Caki2 (cell line): ENCODE results near the gene CCNI. TPM values are rescaled to one million over a fixed set of nuclear protein-coding genes. Genes with fewer than 3 reads are reported as not detected.
A peak's percentile ranks its signal among the peaks of the same experiment; 100 is the strongest.
"Not testable (repeated sequence)": the region's sequence is repeated elsewhere in the genome, so short reads cannot be mapped to it uniquely, and the experiment has no call there.

ENCODE experiments used
- DNase-seq: peaks from one replicate; pipeline ENCODE4 v3.0.0-alpha.2; 2015; ENCODE audit warnings: low read depth
- in situ Hi-C: cut with HindIII; loops from 2 replicates; pipeline ENCODE4 v1.10.0; 2016; ENCODE audit warnings: low sequenced_read_pairs, low pct_unique_long_range_greater_than_20kb, mixed read lengths
- total RNA-seq: library from RNA; depleted of rRNA; stranded (reverse); fragments of >200 nt; shearing (Covaris generic); gene quantifications from 2 replicates; pipeline ENCODE4 v1.2.3, GENCODE V29; 2014; ENCODE audit warnings: low replicate concordance

The CCNI gene
- total RNA-seq, 1 experiment from 2014 or later, result 136 TPM

DNA sequence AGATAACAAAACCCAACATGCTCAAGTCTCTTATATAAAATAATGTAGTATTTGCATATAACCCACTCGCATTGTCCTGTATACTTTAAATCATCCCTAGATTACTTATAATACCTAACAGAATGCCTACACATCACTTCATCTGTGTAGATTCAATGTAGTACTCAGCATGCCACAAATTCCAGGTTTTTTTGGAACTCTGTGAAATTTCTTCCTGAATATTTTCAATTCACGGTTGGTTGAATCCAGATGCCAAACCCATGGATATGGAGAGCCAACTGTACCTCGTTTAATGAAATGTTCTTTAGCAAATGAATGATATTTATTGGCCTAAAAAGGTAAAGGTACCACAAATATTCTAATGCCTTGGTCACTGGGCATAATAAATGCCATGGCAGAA lies 24.8 kb downstream of the CCNI start:
- DNase-seq, result no peak
- in situ Hi-C loops, result no loop called here

DNA sequence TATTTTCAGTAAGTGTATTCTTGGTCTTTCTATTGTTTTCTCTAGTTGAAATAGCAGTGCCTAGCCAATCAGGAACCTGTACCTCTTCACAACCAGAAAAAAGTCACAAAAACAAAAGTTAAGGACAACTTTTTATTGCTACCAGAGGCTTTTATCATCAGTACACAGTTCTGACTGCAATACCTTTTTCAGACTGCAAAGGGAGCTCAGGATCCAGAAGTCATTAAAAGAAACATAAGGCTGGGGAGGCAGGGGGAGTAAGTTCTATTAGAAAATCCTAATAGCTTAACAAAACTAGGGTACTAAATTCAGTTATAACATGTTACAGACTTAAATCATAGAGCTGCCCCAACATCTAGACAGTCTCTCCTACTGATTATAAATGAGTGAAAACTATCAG lies 28.8 kb downstream of the CCNI start:
- no peak for DNase-seq
- in situ Hi-C loops, result no loop called here

DNA sequence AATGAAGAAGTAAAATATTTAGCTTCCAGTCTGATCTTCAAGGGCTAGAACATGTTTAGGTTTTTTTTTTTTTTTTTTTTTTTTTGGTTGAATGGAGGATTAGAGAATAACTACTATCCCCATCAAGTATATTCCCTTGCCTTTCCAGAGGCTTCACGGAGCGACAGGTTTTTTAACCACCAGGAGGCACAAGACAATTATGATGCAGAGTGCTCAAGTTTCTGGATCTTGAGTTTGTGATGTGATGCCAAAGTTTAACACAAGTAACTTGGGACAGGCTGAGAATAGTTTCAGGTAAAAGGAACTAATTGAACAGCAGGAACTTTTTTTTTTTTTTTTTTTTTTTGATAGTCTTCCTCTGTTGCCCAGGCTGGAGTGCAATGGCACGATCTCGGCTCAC lies 30.3 kb downstream of the CCNI start:
- in situ Hi-C loops, result no loop called here

DNA sequence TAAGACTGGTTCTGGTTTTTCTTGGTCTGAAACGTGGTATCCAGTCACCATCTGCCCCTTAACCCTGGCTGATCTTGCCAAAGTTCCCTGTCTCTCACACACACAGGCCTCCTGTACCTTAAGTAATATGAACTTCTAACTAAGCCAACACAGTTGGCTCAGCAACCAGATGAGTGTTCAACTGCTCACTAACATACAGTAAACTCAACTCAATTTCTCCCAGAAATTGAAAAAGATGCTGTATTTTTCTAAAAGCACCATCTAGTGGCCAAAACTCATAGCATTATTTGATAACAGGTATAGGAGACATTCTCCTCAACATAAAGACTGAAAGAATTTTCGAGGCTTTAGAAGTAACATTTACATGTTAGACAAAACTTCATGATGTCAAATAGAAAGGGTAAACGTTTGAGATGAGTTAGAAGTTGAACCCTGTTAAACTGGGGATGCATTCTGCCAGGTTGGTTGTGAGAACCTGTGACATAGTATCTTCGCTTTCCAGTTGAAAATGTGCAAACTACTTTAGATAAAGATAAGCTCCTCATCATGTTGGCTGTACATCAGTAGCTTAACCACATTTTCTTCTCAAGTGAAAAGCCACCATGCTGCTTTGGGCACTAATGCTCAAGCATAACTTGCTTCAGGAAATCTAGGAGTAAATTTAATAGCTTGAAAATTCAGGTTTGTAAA lies 31.2 kb downstream of the CCNI start:
- in situ Hi-C loops, result no loop called here

More for the DNA sequence above, 30.3 kb downstream of the CCNI start:
- DNase-seq, result no peak

DNA sequence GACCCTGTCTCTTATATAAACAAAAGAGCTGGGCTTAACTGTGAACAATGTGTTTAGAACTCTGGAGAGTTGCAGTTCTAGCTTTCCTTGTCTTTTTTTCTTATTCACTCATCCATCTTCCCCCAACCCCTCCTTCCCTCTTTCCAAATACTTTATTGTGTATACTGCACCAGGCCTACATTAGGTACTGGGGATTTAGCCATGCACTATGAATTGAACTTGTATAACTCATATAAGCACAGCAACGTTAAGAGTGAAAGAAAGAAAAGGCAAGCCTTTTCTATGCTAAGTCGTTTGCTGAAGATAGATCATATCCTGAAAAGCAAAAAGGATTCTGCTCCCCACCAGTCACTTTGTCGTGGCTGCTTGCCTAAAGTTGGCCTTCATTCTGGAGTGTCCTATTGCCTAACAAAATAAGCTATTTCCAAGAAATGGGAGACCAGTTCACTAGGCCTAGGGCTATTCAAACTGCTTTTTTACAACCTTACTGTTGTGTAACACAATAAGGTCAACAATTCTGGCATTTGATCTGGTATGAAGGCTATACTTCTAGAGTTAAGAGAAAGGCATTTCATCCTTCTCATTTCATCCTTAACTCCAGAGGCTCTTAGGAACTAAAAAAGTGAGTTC lies 32.2 kb downstream of the CCNI start:
- DNase-seq, result no peak
- in situ Hi-C loops, result no loop called here

More for the DNA sequence above, 31.2 kb downstream of the CCNI start:
- peak; percentile 26 for DNase-seq

DNA sequence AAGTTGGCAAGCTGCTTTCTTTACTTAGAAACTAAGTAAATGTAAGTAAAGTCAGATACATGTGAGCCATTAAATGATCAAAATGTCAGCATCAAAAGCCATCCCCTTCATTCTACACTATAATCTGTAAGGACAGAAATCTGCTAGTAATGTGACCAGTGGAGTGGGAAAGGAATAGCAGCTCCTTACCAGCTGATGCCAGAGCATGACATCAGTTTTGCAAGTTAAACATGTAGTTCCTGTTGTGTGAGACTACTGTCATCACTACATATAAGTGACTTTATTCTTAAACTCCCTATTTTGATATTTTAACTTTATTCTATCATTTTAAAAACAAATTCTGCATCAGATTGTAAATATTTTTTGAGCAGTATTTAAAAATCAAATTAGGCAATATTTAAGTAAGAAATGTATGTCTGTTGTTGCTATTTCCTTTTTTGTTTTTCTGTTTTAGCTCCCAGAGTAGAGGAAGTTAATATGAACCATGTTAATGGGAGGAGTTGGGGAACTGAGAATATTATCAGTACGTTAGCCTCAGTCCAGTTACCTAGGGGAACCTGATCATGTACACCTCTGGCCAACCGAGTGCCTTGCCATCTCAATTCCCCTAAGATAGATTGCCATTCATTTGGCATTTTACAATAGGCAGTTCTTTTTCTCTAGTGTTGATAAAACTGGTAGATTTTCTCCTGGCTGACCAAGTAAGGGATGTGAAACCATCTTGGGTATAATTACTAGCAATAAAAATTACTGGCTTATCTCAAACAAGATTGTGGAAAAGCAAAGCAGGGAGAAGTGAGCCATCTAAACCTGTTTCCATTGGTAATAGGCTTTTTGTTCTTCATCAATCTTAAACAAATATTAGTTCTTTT lies 34.7 kb downstream of the CCNI start:
- in situ Hi-C loops, result no loop called here
- no peak for DNase-seq

DNA sequence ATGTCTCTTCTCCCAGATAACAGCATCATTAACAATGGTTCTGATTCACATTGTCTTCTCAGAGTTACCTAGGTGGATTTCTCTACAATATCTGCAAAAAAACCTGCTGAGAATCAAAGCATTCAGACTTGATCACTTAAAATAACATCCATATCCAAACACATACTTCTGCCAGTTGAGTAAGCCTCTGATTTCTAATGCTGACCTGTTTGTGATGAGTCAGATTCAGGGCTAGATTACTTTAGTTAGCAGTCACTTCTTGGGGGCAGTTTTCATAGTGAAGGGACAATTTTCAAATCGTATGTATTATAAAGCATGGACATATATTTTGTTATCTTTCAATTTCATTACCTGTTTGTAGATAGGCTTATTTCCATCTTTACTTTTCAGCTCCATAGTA lies 35.5 kb downstream of the CCNI start:
- in situ Hi-C loops, result no loop called here
- peak; percentile 33 for DNase-seq

DNA sequence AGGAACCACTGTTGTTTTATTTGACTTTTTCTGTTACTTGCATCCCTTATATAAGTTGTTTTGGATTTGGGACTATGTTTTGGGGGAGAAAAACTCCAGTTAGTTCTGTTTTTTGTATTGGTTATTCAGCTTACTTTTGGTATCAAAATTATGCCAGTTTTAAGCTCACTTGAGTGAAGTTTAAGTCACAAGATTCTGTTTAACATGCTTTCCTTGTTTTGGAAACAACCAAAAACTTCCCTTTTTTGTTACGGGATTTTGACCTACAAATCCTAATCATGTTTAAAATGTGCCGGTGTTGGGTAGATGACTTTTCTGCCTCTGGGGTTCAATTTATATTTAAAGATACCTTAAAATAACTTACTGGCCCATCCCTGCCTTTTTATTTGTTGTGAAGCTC lies 36.0 kb downstream of the CCNI start:
- in situ Hi-C loops, result no loop called here
- DNase-seq, result no peak

DNA sequence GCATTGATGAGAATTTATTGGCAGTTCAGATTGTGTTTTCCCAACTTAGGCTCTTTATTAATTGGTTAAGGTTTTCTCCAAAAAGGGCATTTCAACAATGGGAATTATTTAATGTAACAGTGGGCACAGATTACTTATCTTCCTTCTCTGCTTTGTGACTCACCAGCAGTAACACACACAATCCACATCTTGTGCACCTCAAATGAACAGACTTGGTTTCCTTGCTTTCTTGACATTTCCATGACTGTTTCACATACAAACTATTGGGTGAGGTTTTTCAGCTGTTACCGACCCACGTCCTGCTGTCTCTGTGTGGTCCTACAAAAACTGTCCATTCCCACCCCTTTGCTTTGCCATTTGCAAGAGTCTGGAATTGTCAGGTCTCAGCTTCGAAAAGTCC lies 38.1 kb downstream of the CCNI start:
- DNase-seq, result no peak
- in situ Hi-C loops, result no loop called here

DNA sequence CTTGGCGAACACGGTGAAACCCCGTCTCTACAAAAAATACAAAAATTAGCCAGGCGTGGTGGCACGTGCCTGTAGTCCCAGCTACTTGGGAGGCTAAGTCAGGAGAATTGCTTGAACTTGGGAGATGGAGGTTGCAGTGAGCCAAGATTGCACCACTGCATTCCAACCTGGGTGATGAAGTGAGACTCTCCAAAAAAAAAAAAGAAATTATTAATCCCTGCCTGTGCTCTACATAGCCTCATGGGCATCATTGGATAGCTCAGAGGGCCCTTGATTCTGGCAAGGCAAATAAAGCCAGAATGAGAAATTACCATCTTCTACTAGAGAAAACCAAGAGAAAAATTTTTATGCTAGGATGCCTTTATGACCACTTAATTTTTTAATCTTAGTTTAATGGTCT lies 38.6 kb downstream of the CCNI start:
- in situ Hi-C loops, DNase-seq: not testable (repeated sequence)

DNA sequence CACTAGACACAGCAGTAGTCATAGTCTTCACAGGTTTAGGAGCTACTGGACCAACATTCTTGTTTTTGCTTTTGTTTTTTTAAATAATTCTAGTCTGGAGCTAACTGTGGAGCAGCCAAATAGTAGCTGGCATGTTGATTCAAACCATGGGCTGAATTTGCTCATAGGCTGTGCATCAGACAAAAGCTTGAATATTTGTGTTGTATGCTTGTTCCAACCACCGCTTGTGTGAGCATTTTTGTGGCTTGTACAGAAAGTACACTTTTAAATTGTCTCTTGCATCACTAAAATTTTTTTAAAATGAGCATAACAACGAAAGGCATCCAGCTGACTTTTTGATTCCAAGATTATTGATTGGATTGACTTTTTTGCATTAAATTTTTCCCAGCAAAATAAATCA lies 39.6 kb downstream of the CCNI start:
- in situ Hi-C loops, result no loop called here
- DNase-seq, result no peak

DNA sequence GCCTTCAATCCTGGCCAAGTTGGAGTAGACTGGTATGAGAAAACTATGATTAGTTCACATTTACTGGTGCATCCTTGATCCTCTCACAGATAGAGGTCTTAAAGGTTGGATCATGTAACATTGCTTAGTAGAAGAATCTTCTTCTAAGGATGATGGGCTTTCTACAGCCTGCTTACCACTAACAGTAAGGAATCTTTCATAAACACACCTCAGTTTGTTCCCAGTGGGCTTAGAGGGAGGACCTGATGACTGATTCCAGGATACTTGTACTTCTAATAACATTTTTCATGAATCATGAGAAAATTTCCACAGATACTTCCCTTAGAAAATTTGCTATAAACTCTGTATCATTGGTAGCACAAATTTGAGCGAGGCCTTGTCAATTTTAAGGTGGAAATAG lies 40.6 kb downstream of the CCNI start:
- in situ Hi-C loops, result no loop called here
- no peak for DNase-seq

DNA sequence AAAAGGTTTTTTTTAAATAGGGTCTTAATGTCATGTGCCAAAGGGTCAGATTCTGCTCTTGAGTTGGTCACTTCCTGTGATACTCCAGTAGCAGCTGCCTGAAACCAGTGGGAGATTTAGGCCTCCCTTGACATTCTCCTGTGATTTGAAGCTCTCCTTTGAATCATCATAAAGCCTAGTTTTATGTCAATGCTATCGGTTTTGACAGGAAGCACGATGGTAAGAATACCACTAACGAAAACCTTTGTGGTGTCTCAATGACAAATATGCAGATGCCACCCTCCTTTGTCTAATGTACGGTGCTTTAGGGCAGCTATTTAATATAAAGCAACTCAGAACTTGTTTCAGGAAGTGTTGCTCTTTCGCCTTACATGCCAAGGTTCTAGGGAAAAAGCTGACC lies 44.2 kb downstream of the CCNI start:
- in situ Hi-C loops, result no loop called here
- DNase-seq, result no peak

DNA sequence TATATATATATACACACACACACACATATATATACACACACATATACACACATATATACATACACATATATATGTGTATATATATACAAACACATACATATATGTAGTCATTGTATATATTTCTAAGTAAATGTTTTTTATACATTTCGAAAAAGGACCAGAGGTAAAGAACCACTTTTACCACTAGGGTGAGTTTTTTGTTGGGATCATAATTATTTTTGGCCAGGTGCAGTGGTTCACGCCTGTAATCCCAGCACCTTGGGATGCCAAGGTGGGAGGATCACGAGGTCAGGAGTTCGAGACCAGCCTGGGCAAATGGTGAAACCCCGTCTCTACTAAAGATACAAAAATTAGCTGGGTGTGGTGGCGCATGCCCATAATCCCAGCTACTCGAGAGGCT lies 46.0 kb downstream of the CCNI start:
- DNase-seq, in situ Hi-C loops: not testable (repeated sequence)

DNA sequence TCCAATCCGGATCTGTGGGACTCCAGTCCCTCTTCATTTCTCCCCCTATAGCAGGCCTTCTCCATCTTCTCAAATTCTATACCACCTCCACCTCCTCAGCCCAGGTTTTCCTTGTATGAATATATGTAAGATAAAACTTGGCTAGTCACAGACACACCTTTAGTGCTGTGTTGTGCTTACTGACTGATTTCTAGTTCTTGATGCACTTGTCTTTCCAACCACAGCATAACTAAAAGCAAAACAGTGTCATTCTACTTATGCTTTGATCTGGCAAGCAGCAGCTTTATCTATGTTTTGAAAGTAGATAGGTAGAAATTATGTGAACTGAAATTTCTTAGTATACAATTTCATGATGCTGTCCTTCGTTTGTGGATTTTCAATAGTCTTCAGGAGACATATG lies 47.5 kb downstream of the CCNI start:
- no peak for DNase-seq
- in situ Hi-C loops, result no loop called here

DNA sequence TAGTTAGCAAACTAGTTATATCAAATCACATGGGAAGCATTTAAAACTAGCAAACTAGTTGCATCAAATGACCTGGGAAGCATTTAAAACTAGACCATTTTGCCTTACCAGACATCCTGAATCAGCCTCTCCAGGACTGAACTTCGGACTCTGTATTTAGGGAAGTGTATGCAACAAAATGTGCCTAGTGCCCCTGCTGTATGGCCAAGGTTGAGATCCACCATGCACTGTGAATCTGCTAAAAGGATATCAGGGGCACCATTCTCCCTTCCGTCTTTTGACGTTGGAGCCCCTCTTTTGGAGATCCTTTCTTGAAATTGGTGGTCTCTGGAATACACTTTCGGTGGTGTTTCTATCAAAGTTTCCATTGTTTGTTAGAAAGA lies 49.5 kb downstream of the CCNI start:
- in situ Hi-C loops, result no loop called here
- DNase-seq, result no peak

DNA sequence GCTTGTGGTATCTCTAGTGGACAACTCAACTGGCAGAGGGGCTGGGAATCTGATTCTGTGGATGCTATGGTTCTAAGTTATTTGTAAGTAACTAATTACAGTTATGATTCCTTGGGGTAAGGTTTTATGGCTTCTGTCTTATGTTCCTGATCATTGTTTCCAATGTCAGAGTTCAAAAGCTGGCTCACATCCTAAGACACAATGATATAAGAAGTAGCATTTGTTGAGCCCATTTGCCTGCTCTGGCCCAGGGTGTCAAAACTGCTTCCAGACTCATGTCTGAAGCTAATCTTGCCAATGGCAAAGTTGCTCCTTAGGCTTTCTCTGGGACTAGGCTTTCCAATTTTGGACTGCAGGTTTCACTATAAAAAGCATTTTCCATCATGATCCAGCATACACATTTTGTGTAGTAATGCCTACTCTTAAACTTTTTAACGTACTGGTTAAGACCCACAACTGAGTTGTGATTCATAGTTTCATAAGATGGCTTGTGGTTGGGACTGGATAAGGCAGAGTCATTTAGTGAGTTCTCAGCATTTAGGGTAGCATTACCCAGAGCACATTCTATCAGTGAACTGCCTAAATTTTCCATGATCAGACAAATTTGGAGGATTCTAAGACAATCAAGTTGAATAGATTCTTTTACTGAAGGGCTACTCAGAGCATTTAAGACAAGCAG lies 50.0 kb downstream of the CCNI start:
- no peak for DNase-seq
- in situ Hi-C loops, result no loop called here

DNA sequence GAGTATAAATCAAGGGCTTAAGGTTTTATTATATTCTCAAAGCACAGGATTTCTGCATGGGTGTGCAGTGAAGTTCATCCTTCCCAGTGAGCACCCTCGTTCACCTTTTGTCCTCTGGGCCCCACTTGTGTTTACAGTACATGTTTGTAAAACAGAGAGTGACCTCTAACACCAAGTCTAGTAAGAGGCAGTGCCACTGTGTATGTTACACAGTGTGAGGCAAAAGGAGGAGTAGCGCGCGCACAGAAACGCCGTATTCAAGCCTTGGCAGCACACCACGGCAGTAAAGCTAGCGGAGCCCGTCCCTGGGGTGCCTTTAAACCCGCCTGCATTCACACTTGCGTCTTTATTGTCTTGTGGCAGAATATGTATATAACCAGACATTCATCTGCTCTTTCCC lies 51.9 kb downstream of the CCNI start:
- no peak for DNase-seq
- in situ Hi-C loops, result no loop called here
